Left colon (tissue), 2 donors: ENCODE results near the gene KCTD17. TPM values are rescaled to one million over a fixed set of nuclear protein-coding genes. Genes with fewer than 3 reads are reported as not detected.
A peak's percentile ranks its signal among the peaks of the same experiment; 100 is the strongest.

ENCODE experiments used
- ATAC-seq: fragments of 200-7000 bp; cut with Tn5 transposase; one replicate; pipeline ENCODE4 v1.9.1; 2020; ENCODE audit warnings: mild to moderate bottlenecking, moderate library complexity
- DNase-seq, 2 donors: peaks; one replicate each; pipeline ENCODE4 v3.0.0-alpha.2; 2020
- intact Hi-C, 2 donors: fragments of 100-400 bp; cut with DNase I in 1 of 2; cut with micrococcal nuclease in 1 of 2; formaldehyde crosslinking; loops; one replicate each; pipeline versions ENCODE4 v1.11.2 to v1.14.0; 2022; cut with DNase I, micrococcal nuclease
- long read RNA-seq: library from polyadenylated mRNA; unstranded; transcript quantifications from one replicate; pipeline ENCODE4 v2.0.0, GENCODE V29; 2021
- total RNA-seq, 2 donors: library from RNA; stranded (reverse); fragmentation: NEBNext Ultra II Directional; extraction: Animal tissue kit (Norgen Biotek cat#: 25700); gene quantifications; one replicate each; pipeline ENCODE4 v1.2.1, GENCODE V29; 2021
- donor health status: DM: no; HTN: no; CAD: no.
- donor health status: DM: yes; HTN: yes; CAD: no.

KCTD17 gene
- 10 to 100 TPM; 33.2 to 41.1 TPM for total RNA-seq
- long read RNA-seq, transcript KCTD17-201 (8 exons, 1,691 nt), result major isoform, 6 of 18 reads
- long read RNA-seq, partial matches to known transcripts, result 6 of 18 reads
- long read RNA-seq, other reads (novel, unspliced or antisense), result 2 of 18 reads

- intact Hi-C loops, result no loop called here
- peak; percentile 70 for ATAC-seq
- peak; percentile 76 to 85 for DNase-seq
Measured at GRCh38 chr22:37051391-37052385, at the start of gene KCTD17. Gene KCTD17 (plus strand): TSS chr22:37051742. CDS start chr22:37051761, 19 bp downstream.

GRCh38 chr22:37001826-37002225 lies 49.7 kb upstream of the KCTD17 start:
- intact Hi-C loops, result no loop called here
- ATAC-seq, result no peak
- DNase-seq, result peak in 1 of 2 donors; percentile 8

- ATAC-seq (no peak), DNase-seq (peak in 1 of 2 donors; percentile 17)
- intact Hi-C loops, result no loop called here
Measured at GRCh38 chr22:37002633-37003032, 48.9 kb upstream of the KCTD17 start.

- intact Hi-C loops, result no loop called here
- no peak for ATAC-seq
- DNase-seq, result peak in 1 of 2 donors; percentile 10
Measured at GRCh38 chr22:37007651-37008050, 43.9 kb upstream of the KCTD17 start.

GRCh38 chr22:37008365-37008764 lies 43.2 kb upstream of the KCTD17 start:
- intact Hi-C loops, result no loop called here
- ATAC-seq (no peak), DNase-seq (no peak)

GRCh38 chr22:37009490-37009889 lies 42.1 kb upstream of the KCTD17 start:
- ATAC-seq (no peak), DNase-seq (peak in 1 of 2 donors; percentile 15)
- intact Hi-C loops, result no loop called here

- no peak for ATAC-seq
- intact Hi-C loops, result no loop called here
- DNase-seq, result peak in 1 of 2 donors; percentile 22
Measured at GRCh38 chr22:37010174-37010573, 41.4 kb upstream of the KCTD17 start.

GRCh38 chr22:37010976-37011375 lies 40.6 kb upstream of the KCTD17 start:
- intact Hi-C loops, result no loop called here
- ATAC-seq, result no peak
- peak; percentile 16 to 32 for DNase-seq

- intact Hi-C loops, result no loop called here
- DNase-seq, result no peak
- ATAC-seq, result no peak
Measured at GRCh38 chr22:37011472-37011871, 40.1 kb upstream of the KCTD17 start.

- intact Hi-C loops, result no loop called here
- DNase-seq, result peak; percentile 79 to 91
- peak; percentile 69 for ATAC-seq
Measured at GRCh38 chr22:37012262-37012904, 39.2 kb upstream of the KCTD17 start.

- peak; percentile 2 for ATAC-seq
- intact Hi-C loops, result no loop called here
- peak in 1 of 2 donors; percentile 33 for DNase-seq
Measured at GRCh38 chr22:37012956-37013355, 38.6 kb upstream of the KCTD17 start.

GRCh38 chr22:37014415-37014806 lies 37.1 kb upstream of the KCTD17 start:
- ATAC-seq (no peak), DNase-seq (peak; percentile 17 to 18)
- intact Hi-C loops, result no loop called here

- intact Hi-C loops, result no loop called here
- peak; percentile 10 for ATAC-seq
Measured at GRCh38 chr22:37014835-37015586, 36.5 kb upstream of the KCTD17 start.

GRCh38 chr22:37015587-37015878 lies 36.0 kb upstream of the KCTD17 start:
- intact Hi-C loops, result no loop called here
- DNase-seq (peak; percentile 49 to 52), ATAC-seq (peak; percentile 2)

More at GRCh38 chr22:37014835-37015586, 36.5 kb upstream of the KCTD17 start:
- DNase-seq, result peak; percentile 60 to 61

GRCh38 chr22:37016134-37016910 lies 35.2 kb upstream of the KCTD17 start:
- ATAC-seq, result peak; percentile 37
- DNase-seq, result peak; percentile 82 to 89
- intact Hi-C loops, result no loop called here

- intact Hi-C loops, result no loop called here
- ATAC-seq, result no peak
- peak in 1 of 2 donors; percentile 32 for DNase-seq
Measured at GRCh38 chr22:37017356-37017755, 34.2 kb upstream of the KCTD17 start.

GRCh38 chr22:37018086-37018814 lies 33.3 kb upstream of the KCTD17 start:
- intact Hi-C loops, result no loop called here
- DNase-seq, result peak in 1 of 2 donors; percentile 28
- peak; percentile 0 for ATAC-seq
